Esophagus muscularis mucosa (tissue), 3 donors: Measurements from ENCODE around the gene MTHFD2L.

ENCODE experiments used
- EP300 ChIP-seq: sonication (generic); formaldehyde crosslinking; IDR thresholded peaks from one replicate; pipeline ENCODE4 v1.6.1; 2017; ENCODE audit warnings: antibody characterized with exemption
- TF ChIP-seq, protein P1 (sequence below), 3 experiments: fragments of 200-600 bp in 2 of 3; fragments of 450-650 bp in 1 of 3; sonication (generic) in 2 of 3; IDR thresholded peaks; one replicate each; pipeline ENCODE4 v1.5.1; 2017 to 2019; ENCODE audit warnings: antibody characterized with exemption in 3 of 3, mild to moderate bottlenecking in 2 of 3, moderate library complexity in 1 of 3

DNA sequence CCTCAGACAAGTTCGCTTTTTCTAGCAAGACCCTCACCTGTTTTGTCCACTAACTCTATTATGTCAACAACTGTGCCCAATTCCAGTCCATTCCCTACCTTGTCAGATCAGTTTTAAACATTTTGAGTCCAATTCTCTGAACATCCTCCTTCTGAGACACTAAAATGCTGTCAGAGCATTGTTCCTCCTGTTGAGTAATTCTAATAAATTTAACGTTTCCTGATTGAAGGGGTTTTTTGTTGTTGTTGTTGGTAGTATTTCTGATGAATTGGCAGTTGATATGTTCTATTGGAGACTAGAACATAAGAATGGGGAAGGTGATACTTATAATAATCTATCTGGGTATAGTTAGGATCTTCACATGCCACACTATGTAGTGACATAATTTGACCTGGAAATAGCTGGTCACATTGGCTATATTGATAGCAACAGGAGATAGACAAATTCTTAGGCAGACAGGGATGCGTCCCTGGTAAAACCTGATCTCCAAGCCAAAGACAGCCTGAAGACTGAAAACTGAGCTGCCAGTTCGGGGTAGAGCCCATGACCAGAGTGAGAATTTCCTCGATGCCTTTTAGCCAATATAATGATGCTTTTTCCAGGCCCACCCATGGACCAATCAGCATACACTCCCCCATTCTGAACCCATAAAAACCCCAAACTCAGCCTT lies 46.5 kb upstream of the MTHFD2L start:
- no peak for TF ChIP-seq EP300
- TF ChIP-seq, protein P1, sequence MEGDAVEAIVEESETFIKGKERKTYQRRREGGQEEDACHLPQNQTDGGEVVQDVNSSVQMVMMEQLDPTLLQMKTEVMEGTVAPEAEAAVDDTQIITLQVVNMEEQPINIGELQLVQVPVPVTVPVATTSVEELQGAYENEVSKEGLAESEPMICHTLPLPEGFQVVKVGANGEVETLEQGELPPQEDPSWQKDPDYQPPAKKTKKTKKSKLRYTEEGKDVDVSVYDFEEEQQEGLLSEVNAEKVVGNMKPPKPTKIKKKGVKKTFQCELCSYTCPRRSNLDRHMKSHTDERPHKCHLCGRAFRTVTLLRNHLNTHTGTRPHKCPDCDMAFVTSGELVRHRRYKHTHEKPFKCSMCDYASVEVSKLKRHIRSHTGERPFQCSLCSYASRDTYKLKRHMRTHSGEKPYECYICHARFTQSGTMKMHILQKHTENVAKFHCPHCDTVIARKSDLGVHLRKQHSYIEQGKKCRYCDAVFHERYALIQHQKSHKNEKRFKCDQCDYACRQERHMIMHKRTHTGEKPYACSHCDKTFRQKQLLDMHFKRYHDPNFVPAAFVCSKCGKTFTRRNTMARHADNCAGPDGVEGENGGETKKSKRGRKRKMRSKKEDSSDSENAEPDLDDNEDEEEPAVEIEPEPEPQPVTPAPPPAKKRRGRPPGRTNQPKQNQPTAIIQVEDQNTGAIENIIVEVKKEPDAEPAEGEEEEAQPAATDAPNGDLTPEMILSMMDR (IDR thresholded peaks at IDR 0.05) = no peak
